H1 (cell line): Measurements from ENCODE around the gene MAPK1. TPM values are rescaled to one million over a fixed set of nuclear protein-coding genes. Genes with fewer than 3 reads are reported as not detected.

Source experiments
- CTCF ChIA-PET: fragments of 300-600 bp; sonication (Branson Sonifier 250); formaldehyde crosslinking; loops from one replicate; lab custom pipeline; 2021; ENCODE audit not compliant: partially characterized antibody; lab: Charles Lee
- POLR2A ChIA-PET: fragments of 300-600 bp; sonication (Branson Sonifier 250); formaldehyde crosslinking; loops from one replicate; lab custom pipeline; 2021; ENCODE audit warnings: inconsistent platforms; ENCODE audit not compliant: partially characterized antibody; lab: Charles Lee
- DNase-seq, 2 experiments: peaks; one replicate each; pipeline versions ENCODE4 v3.0.0 to v3.0.0-alpha.2; 2010 to 2022; ENCODE audit warnings: low spot score in 2 of 2, low read depth in 1 of 2, mixed read lengths in 1 of 2
- FAIRE-seq: peaks from 2 replicates; lab custom pipeline; 2011; peaks lifted over from hg19 to GRCh38; lab: Jason Lieb, UNC
- H2AFZ ChIP-seq: 2 replicates; pipeline ENCODE4 v1.8.1; 2012; ENCODE audit warnings: low read length, inconsistent platforms
- H2AK5ac ChIP-seq: 2 replicates; pipeline ENCODE4 v1.6.1; 2013; ENCODE audit warnings: low read depth, low read length
- H2BK120ac ChIP-seq: replicated peaks from 2 replicates; pipeline ENCODE3; 2013; ENCODE audit warnings: low read depth, low read length, inconsistent platforms
- H2BK12ac ChIP-seq: 2 replicates; pipeline ENCODE4 v1.6.1; 2013; ENCODE audit warnings: low read depth, low read length
- H2BK15ac ChIP-seq: 2 replicates; pipeline ENCODE4 v1.6.1; 2013; ENCODE audit warnings: low read length
- H2BK20ac ChIP-seq: 2 replicates; pipeline ENCODE4 v1.6.1; 2013; ENCODE audit warnings: low read length
- H2BK5ac ChIP-seq: 2 replicates; pipeline ENCODE4 v1.6.1; 2013; ENCODE audit warnings: low read depth, low read length
- H3K14ac ChIP-seq: 2 replicates; pipeline ENCODE4 v1.6.1; 2013; ENCODE audit warnings: inconsistent platforms; ENCODE audit not compliant: insufficient read length
- H3K18ac ChIP-seq: 2 replicates; pipeline ENCODE4 v1.6.1; 2013; ENCODE audit warnings: low read length; ENCODE audit errors: extremely low read depth
- H3K23ac ChIP-seq: 2 replicates; pipeline ENCODE4 v1.6.1; 2013; ENCODE audit warnings: inconsistent platforms; ENCODE audit not compliant: insufficient read length
- H3K23me2 ChIP-seq: 2 replicates; pipeline ENCODE4 v1.6.1; 2013; ENCODE audit warnings: low read depth, low read length
- H3K27ac ChIP-seq: 2 replicates; pipeline ENCODE4 v1.6.1; 2011; ENCODE audit warnings: low read depth, low read length, inconsistent platforms
- H3K27me3 ChIP-seq, 4 experiments: replicated peaks in 1 of 4; 1 replicate in 1 of 4; 2 replicates in 3 of 4; pipeline versions ENCODE4 v1.6.1 to v1.8.1; 2011 to 2013; ENCODE audit warnings: low read length in 3 of 4, mild to moderate bottlenecking in 3 of 4, inconsistent platforms in 2 of 4, mixed read lengths in 2 of 4, moderate library complexity in 1 of 4; ENCODE audit not compliant: control insufficient read depth in 3 of 4, insufficient read depth in 3 of 4; ENCODE audit errors: extremely low read depth in 1 of 4
- H3K36me3 ChIP-seq, 4 experiments: 2 replicates each; pipeline versions ENCODE4 v1.6.1 to v1.8.1; 2011 to 2013; ENCODE audit warnings: mild to moderate bottlenecking in 4 of 4, low read length in 3 of 4, moderate library complexity in 2 of 4, control low read depth in 1 of 4, inconsistent platforms in 1 of 4; ENCODE audit not compliant: insufficient read depth in 4 of 4, control insufficient read depth in 2 of 4
- H3K4ac ChIP-seq: replicated peaks from 2 replicates; pipeline ENCODE3; 2013; ENCODE audit warnings: low read length, low read depth, mixed read lengths, inconsistent platforms; ENCODE audit not compliant: insufficient read length
- H3K4me1 ChIP-seq, 4 experiments: replicated peaks in 1 of 4; 1 replicate in 1 of 4; 2 replicates in 3 of 4; pipeline versions ENCODE4 v1.6.1 to v1.8.1; 2011 to 2013; ENCODE audit warnings: low read length in 3 of 4, inconsistent platforms in 2 of 4, mixed read lengths in 1 of 4; ENCODE audit not compliant: insufficient read depth in 4 of 4, control insufficient read depth in 3 of 4
- H3K4me2 ChIP-seq, 2 experiments: 2 replicates each; pipeline versions ENCODE4 v1.6.1 to v1.8.1; 2011 to 2013; ENCODE audit warnings: low read depth in 2 of 2, low read length in 2 of 2, control low read depth in 1 of 2, inconsistent platforms in 1 of 2, mild to moderate bottlenecking in 1 of 2; ENCODE audit not compliant: insufficient read depth in 1 of 2
- H3K4me3 ChIP-seq, 4 experiments: fragments of 200-600, 300-600 bp in 1 of 4; sonication (generic), shearing (Covaris generic), sonication (Bioruptor Twin) in 1 of 4; 2 replicates each; pipeline versions ENCODE4 v1.5.1 to v1.8.1; 2011 to 2016; ENCODE audit warnings: low read length in 4 of 4, low read depth in 3 of 4, control low read depth in 2 of 4, inconsistent platforms in 2 of 4, mild to moderate bottlenecking in 2 of 4, mixed read lengths in 1 of 4, moderate library complexity in 1 of 4; ENCODE audit not compliant: insufficient read depth in 2 of 4; ENCODE audit errors: extremely low read depth in 1 of 4
- H3K56ac ChIP-seq: replicated peaks from 2 replicates; pipeline ENCODE3; 2013; ENCODE audit warnings: low read depth, mild to moderate bottlenecking, mixed read lengths, low read length, inconsistent platforms; ENCODE audit not compliant: insufficient read length
- H3K79me1 ChIP-seq: 2 replicates; pipeline ENCODE4 v1.6.1; 2013; ENCODE audit warnings: low read depth, low read length, control low read depth
- H3K79me2 ChIP-seq, 2 experiments: 2 replicates each; pipeline versions ENCODE4 v1.6.1 to v1.8.1; 2012 to 2013; ENCODE audit warnings: low read length in 2 of 2, mild to moderate bottlenecking in 2 of 2, inconsistent platforms in 1 of 2; ENCODE audit not compliant: insufficient read depth in 2 of 2, control insufficient read depth in 1 of 2
- H3K9ac ChIP-seq, 4 experiments: replicated peaks in 1 of 4; 1 replicate in 1 of 4; 2 replicates in 3 of 4; pipeline versions ENCODE4 v1.6.1 to v1.8.1; 2011 to 2013; ENCODE audit warnings: low read depth in 3 of 4, low read length in 3 of 4, control low read depth in 2 of 4, mild to moderate bottlenecking in 2 of 4, moderate library complexity in 2 of 4, inconsistent platforms in 1 of 4; ENCODE audit errors: extremely low read depth in 1 of 4
- H3K9me3 ChIP-seq, 2 experiments: 2 replicates each; pipeline versions ENCODE4 v1.6.1 to v1.8.1; 2012 to 2013; ENCODE audit warnings: mild to moderate bottlenecking in 2 of 2, moderate library complexity in 2 of 2, control low read depth in 1 of 2, inconsistent platforms in 1 of 2, low read depth in 1 of 2, low read length in 1 of 2, mixed read lengths in 1 of 2; ENCODE audit not compliant: insufficient read depth in 2 of 2
- H4K20me1 ChIP-seq, 2 experiments: replicated peaks in 1 of 2; 2 replicates each; pipeline versions ENCODE3 to v1.8.1; 2011 to 2013; ENCODE audit warnings: inconsistent platforms in 2 of 2, low read length in 2 of 2, mild to moderate bottlenecking in 1 of 2; ENCODE audit not compliant: insufficient read depth in 2 of 2, control insufficient read depth in 1 of 2
- H4K5ac ChIP-seq: 2 replicates; pipeline ENCODE4 v1.6.1; 2013; ENCODE audit warnings: low read length, low read depth, mixed read lengths, inconsistent platforms; ENCODE audit not compliant: insufficient read length
- H4K8ac ChIP-seq: 2 replicates; pipeline ENCODE4 v1.8.0; 2013; ENCODE audit warnings: mild to moderate bottlenecking, moderate library complexity, low read length, inconsistent platforms; ENCODE audit not compliant: insufficient read depth; ENCODE audit errors: extremely low read depth
- H4K91ac ChIP-seq: replicated peaks from 2 replicates; pipeline ENCODE3; 2013; ENCODE audit warnings: low read length, mixed read lengths, inconsistent platforms; ENCODE audit not compliant: insufficient read length
- CBX5 ChIP-seq: fragments of 300-800, 300-1000 bp; sonication (generic); IDR thresholded peaks from 2 replicates; pipeline ENCODE4 v1.7.1; 2016; ENCODE audit warnings: antibody characterized with exemption, low read length, low read depth
- CHD1 ChIP-seq: IDR thresholded peaks from 2 replicates; pipeline ENCODE4 v1.6.1; 2012; ENCODE audit warnings: low read depth, low read length, improper control_type of control experiment
- CHD2 ChIP-seq: IDR thresholded peaks from 2 replicates; pipeline ENCODE4 v1.6.1; 2012; ENCODE audit warnings: low read length, improper control_type of control experiment
- KDM5A ChIP-seq: fragments of 200-600 bp; IDR thresholded peaks from 2 replicates; pipeline ENCODE4 v1.7.1; 2012; ENCODE audit warnings: mild to moderate bottlenecking, low read length, inconsistent platforms, mixed read lengths
- TEAD4 ChIP-seq: IDR thresholded peaks from 2 replicates; pipeline ENCODE4 v1.6.1; 2012; ENCODE audit warnings: low read depth, low read length, inconsistent platforms, mixed read lengths
- WGBS, 2 experiments: shearing (Covaris generic) in 1 of 2; methylation state at CpG; one replicate each; pipeline versions ENCODE4 v1.1.6 to v1.1.7; 2013 to 2015; ENCODE audit warnings: low lambda C conversion rate in 2 of 2, mixed read lengths in 2 of 2, inconsistent platforms in 1 of 2, low coverage in 1 of 2, missing lambda C conversion rate in 1 of 2; ENCODE audit not compliant: insufficient replicate concordance in 2 of 2, insufficient coverage in 1 of 2, insufficient read length in 1 of 2; ENCODE audit errors: extremely low coverage in 1 of 2, missing lambda C conversion rate in 1 of 2; 5-methylcytosine and 5-hydroxymethylcytosine counted together
- polyA plus RNA-seq, 7 experiments: library from polyadenylated mRNA; depleted of rRNA in 3 of 7; stranded (reverse) in 5 of 7; unstranded in 2 of 7; fragments of >200 nt in 5 of 7; fragments of 200-250 nt in 2 of 7; gene quantifications; 1 replicate in 5 of 7; 2 replicates in 1 of 7; 4 replicates in 1 of 7; pipeline versions ENCODE4 v1.2.1 to v1.2.3, GENCODE V29; 2011 to 2013; ENCODE audit warnings: missing spikeins in 2 of 7, mixed read lengths in 2 of 7
- total RNA-seq: library from RNA; stranded (reverse); fragmentation: NEBNext Ultra II Directional; extraction: Animal tissue kit (Norgen Biotek cat#: 25700); gene quantifications from 2 replicates; pipeline ENCODE4 v1.2.1, GENCODE V29; 2021

Gene MAPK1
- total and polyA plus RNA-seq, 2 of the 8 experiments (the other 6 are each of a cell fraction or from before 2014, with no cell fraction given): 28.1 to 101 TPM

- no peak overlapping the region for H3K27ac ChIP-seq
- no peak overlapping the region for H3K9ac ChIP-seq
- H2AK5ac ChIP-seq: no peak overlapping the region
- H3K79me1 ChIP-seq: no peaks in the 10 kb centered on the region
- H4K5ac ChIP-seq: no peak overlapping the region
- no peak overlapping the region for H4K8ac ChIP-seq
- no peak overlapping the region for H3K23ac ChIP-seq
- WGBS, 2 experiments: 92% methylated on average over 7 of the region's 7 CpGs; no CpG with 5 or more reads in 1 of the 2 experiments
- H3K36me3 ChIP-seq: no peaks in the 10 kb centered on the region
- no peaks in the 10 kb centered on the region for H3K9me3 ChIP-seq
- ChIA-PET CTCF (interaction anchor here (0.5 to 1.3 kb wide), 4 partner anchors 9 to 18 kb away, joined by 3 read pairs; no protein-coding TSS in a partner anchor), POLR2A (interaction anchor here (0.7 to 1.2 kb wide), 2 partner anchors 9 to 21 kb away, joined by 3 read pairs; no protein-coding TSS in a partner anchor)
- no peak overlapping the region for H3K4me2 ChIP-seq
- H3K18ac ChIP-seq: no peak overlapping the region
- no peaks in the 10 kb centered on the region for H3K23me2 ChIP-seq
- H4K20me1 ChIP-seq: peaks cover 0 to 1% of the 10 kb centered on the region in 2 experiments
- H2BK120ac ChIP-seq: no peak overlapping the region
- no peak overlapping the region for H2BK12ac ChIP-seq
- H3K14ac ChIP-seq: no peak overlapping the region
- H3K56ac ChIP-seq: no peak overlapping the region
- no peak overlapping the region for H2BK20ac ChIP-seq
- no peaks in the 10 kb centered on the region for H3K4me1 ChIP-seq
- no peak overlapping the region for H3K4ac ChIP-seq
- no peak overlapping the region for H2AFZ ChIP-seq
- H3K27me3 ChIP-seq: no peaks in the 10 kb centered on the region; a peak in 1 of 7 replicates
- H2BK15ac ChIP-seq: no peak overlapping the region
- no peak overlapping the region for H4K91ac ChIP-seq
- no peak overlapping the region for H3K4me3 ChIP-seq
- H2BK5ac ChIP-seq: no peak overlapping the region
- DNase-seq (no peak), FAIRE-seq (no peak)
- no peaks in the 10 kb centered on the region for H3K79me2 ChIP-seq
- no peak for TF ChIP-seq KDM5A
- no peak for TF ChIP-seq TEAD4
- TF ChIP-seq CBX5: no peak
- TF ChIP-seq CHD1: no peak
- no peak for TF ChIP-seq CHD2
Observed at GRCh38 chr22:21907638-21908522, 40.4 kb upstream of the MAPK1 start.
